GM21423 (cell line): Measurements from ENCODE around the gene FOLR1.
"Not testable (repeated sequence)": the region's sequence is repeated elsewhere in the genome, so short reads cannot be mapped to it uniquely, and the experiment has no call there.

Experiments used
- ATAC-seq: cut with Tn5 transposase; IDR thresholded peaks from one replicate; pipeline ENCODE4 v1.9.1; 2021; ENCODE audit warnings: mild to moderate bottlenecking, moderate library complexity; ENCODE audit not compliant: unreplicated experiment

Gene FOLR1

GRCh38 chr11:72191961-72192381 lies at the start of gene FOLR1:
FOLR1 (plus strand) TSS chr11:72192140; CDS start chr11:72192174, 34 bp downstream.
- no peak for ATAC-seq

- ATAC-seq = not testable (repeated sequence)
Observed at GRCh38 chr11:72142543-72142942, 49.4 kb upstream of the FOLR1 start.

DNA sequence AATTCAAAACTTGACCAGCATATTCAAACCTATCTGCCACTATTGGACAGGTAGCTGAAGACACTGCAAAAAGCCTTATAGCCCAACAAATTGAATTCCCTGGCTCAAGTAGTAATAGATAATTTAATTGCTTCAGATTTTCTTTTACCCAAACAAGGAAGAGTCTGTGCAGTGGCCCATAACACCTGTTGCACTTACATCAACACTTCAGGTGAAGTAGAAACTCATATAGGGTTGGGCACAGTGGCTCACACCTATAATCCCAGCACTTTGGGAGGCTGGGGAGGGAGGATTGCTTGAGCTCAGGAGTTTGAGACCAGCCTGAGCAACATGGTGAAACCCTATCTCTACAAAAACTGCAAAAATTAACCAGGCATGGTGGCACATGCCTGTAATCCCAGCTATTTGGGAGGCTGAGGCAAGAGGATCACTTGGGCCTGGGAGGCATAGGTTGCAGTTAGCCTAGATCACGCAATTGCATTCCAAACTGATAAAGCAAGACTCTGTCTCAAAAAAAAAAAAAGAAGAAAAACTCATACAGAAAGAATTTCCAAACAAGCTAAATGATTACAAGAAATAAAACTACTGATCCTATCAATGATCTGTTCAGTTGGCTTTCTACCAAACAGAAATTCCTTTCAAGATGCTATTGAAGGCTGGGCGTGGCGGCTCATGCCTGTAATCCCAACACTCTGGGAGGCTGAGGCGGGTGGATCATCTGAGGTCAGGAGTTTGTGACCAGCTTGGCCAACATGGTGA lies 47.0 kb upstream of the FOLR1 start:
- ATAC-seq = no peak

- no peak for ATAC-seq
Observed at GRCh38 chr11:72146625-72147024, 45.3 kb upstream of the FOLR1 start.

DNA sequence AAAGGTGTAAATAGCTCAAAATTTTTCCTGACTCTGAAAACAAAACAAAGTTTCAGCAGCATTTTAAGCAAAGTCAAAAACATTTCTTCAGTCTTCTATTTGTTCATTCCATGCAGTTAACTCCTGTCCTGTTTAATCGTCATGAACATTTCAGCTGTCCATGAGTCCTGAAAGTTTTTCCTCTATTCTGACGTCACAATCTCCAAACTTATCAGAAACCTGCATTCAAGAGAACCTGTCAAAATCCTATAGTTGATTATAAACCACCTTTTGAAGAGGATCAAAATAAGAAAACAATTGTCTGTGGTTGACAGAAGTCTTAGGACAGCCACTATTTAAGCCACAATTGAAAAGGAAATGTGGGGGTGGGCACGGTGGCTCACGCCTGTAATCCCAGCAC lies 41.1 kb upstream of the FOLR1 start:
- no peak for ATAC-seq

DNA sequence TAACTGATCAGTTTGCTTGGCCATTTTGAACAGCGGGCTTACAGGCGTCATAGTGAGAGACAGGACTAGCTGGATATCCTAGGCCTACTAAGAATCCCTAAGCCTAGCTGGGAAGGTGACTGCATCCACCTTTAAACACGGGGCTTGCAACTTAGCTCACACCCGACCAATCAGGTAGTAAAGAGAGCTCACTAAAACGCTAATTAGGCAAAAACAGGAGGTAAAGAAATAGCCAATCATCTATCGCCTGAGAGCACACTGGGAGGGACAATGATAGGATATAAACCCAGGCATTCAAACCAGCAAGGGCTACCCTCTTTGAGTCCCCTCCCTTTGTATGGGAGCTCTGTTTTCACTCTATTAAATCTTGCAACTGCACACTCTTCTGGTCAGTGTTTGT lies 38.1 kb upstream of the FOLR1 start:
- not testable (repeated sequence) for ATAC-seq

DNA sequence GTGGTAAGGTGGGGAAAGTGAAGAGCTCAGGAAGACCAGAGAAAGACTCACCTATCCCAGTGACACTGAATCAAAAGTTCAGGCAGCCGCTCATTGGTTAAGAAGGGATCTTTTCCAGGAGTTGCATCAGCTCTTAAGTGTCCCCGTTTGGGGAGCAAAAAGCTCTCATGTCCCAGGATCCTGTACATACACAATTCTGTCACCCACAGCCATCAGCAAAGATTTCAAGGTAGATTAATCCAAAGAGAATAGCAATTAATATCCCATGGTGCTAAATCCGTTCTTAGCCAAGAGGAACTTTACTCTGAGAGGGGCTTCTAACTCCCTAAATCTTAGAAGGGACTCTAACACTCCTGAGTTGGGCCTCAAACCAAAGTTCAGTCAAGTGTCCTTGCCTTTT lies 37.1 kb upstream of the FOLR1 start:
- ATAC-seq = no peak

- ATAC-seq = no peak
Observed at GRCh38 chr11:72155751-72156150, 36.2 kb upstream of the FOLR1 start.

DNA sequence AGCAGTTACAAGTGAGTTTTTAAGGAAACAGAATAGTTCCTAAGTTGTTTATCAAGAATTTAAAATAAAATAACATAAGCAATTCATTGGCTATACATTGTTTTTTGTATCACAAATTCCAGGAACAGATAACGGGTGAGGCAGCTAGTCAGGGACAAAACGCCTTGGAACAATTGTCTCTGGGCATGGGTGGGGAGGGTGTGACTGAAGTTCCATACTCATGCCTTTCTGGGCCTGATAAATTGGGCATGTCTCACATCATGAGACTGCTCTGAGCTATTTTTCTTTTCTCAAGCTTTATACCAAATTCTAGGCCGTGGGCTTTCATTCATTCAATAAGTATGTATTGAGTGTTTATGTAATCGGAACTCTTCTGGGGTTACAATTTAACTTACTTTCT lies 34.8 kb upstream of the FOLR1 start:
- ATAC-seq = no peak

- no peak for ATAC-seq
Observed at GRCh38 chr11:72160319-72160718, 31.6 kb upstream of the FOLR1 start.

DNA sequence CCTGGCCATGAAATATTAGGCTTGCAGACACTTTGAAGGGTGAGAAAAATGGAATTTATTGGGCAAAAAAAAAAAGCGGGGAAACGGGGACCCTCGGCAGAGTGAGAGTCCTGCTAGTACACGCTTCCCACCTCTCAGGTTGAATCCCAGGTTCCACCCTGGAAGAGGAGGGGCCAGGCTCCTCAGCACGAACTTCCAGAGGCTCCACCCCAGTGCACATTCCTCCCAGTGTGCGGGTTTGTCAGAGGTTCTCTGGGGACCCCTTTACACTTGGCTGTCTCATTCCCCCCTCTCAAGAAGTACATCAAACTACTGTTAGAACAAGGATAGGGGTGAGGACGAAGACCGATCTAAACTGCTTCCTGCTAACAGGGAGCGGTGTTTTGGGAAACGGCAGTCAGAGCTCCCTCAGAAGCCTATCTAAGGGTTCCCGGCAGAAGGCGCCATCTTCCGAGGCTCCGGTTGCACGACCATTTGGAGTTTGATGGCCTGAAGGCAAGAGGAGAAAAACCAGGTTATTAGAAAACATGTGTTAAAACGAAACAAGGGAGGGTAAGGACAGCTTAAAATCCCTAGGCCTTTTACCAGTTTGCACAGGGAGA lies 28.9 kb upstream of the FOLR1 start:
- no peak for ATAC-seq

DNA sequence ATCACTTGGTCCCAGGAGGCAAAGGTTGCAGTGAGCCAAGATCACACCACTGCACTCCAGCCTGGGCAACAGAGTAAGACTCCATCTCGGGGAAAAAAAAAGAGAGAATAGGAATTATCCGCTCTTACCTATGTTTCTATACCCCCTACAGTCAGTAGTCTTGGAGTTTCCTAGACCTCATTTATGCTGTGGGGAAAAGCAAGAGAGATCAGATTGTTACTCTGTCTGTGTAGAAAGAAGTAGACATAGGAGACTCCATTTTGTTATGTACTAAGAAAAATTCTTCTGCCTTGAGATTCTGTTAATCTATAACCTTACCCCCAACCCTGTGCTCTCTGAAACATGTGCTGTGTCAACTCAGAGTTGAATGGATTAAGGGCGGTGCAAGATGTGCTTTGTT lies 27.8 kb upstream of the FOLR1 start:
- ATAC-seq = not testable (repeated sequence)

DNA sequence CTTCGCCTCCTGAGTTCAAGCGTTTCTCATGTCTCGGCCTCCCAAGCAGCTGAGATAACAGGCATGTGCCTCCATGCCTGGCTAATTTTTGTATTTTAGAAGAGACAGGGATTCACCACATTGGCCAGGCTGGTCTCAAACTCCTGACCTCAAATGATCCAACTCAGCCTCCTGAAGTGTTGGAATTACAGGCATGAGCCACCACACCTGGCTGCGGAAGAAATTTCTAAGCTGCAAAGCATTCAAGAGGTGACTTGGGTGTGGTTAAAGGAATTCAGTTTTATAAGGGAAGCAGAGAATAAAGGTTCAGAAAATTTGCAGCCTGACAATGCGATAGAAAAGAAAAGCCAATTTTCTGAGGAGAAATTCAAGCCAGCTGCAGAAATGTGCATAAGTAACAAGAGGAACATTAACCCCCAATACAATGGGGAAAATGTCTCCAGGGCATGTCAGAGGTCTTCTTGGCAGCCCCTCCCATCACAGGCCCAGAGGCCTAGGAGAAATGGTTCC lies 22.8 kb upstream of the FOLR1 start:
- not testable (repeated sequence) for ATAC-seq

DNA sequence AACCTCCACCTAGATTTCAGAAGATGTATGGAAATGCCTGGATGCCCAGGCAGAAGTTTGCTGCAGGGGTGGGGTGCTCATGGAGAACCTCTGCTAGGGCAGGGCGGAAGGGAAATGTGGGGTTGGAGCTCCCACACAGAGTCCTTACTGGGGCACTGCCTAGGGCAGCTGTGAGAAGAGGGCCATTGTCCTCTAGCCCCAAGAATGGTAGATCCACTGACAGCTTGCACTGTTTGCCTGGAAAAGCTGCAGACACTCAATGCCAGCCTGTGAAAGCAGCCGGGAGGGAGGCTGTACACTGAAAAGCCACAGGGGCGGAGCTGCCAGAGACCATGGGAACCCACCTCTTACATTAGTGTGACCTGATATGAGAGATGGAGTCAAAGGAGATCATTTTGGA lies 22.2 kb upstream of the FOLR1 start:
- ATAC-seq = not testable (repeated sequence)

GRCh38 chr11:72172043-72172442 lies 19.9 kb upstream of the FOLR1 start:
- ATAC-seq = not testable (repeated sequence)

GRCh38 chr11:72173291-72173690 lies 18.6 kb upstream of the FOLR1 start:
- ATAC-seq = no peak

GRCh38 chr11:72174302-72175070 lies 17.5 kb upstream of the FOLR1 start:
- ATAC-seq = no peak

GRCh38 chr11:72177656-72178055 lies 14.3 kb upstream of the FOLR1 start:
- no peak for ATAC-seq

DNA sequence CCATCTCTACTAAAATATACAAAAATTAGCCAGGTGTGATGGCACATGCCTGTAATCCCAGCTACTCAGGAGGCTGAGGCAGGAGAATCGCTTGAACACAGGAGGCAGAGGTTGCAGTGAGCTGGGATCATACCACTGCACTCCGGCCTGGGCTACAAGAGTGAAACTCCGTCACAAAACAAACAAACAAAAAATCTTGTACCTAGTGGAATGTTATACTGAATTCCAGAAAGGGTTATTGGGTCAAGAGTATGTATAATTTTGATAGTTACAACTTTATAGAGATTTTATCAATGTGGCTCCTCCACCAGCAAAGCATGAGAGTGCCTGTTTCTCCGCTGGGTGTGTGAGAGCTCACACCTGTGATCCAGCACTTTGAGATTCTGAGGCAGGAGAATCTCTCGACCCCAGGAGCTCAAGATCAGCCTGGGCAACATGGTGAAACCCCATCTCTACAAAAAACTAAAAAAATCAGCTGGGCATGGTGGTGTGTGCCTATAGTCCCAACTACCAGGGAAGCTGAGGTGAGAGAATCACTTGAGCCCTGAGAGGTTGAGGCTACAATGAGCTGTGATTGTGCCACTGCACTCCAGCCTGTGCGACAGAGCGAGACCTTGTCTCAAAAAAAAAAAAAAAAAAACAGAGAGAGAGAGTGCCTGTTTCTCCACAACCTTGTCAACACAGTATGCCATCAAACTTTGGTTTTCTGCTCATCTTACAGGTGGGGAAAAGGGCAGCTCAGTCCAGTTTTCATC lies 12.7 kb upstream of the FOLR1 start:
- no peak for ATAC-seq

- ATAC-seq = no peak
Observed at GRCh38 chr11:72179804-72180396, 12.0 kb upstream of the FOLR1 start.
